Measurements from ENCODE around the gene LCNL1. TPM values are rescaled to one million over a fixed set of nuclear protein-coding genes. Genes with fewer than 3 reads are reported as not detected.

LCNL1 gene
- total RNA-seq, 2 donors from 2014 or later, result not detected

GRCh38 chr9:137021568-137021978 is 38.8 kb downstream of the LCNL1 start:
- ATAC-seq (no peak), DNase-seq (no peak)
- TF ChIP-seq POLR2A (IDR thresholded peaks at IDR 0.05) (no peak), CTCF (IDR thresholded peaks at IDR 0.05) (no peak)
- H3K36me3 ChIP-seq (replicated peaks in 1 of 2; ENCODE audit: insufficient read depth in 1 of 2, low read depth in 2 of 2), result peaks cover 0 to 2% of the 10 kb centered on the region in 2 donors
- intact Hi-C loops (cut with DNase I), result loop anchor here (5.0 kb wide), 1 partner anchor 69 kb away; the partner anchor contains the start of gene LCN12
- no peak overlapping the region for H3K4me3 ChIP-seq
- peaks cover 16% of the 10 kb centered on the region for H3K4me1 ChIP-seq
- H3K9me3 ChIP-seq, result no peaks in the 10 kb centered on the region
- H3K27ac ChIP-seq, result no peak overlapping the region
- no peaks in the 10 kb centered on the region for H3K27me3 ChIP-seq
- 89 to 90% methylated on average over 2 to 5 of the region's 6 CpGs for WGBS, 2 donors

DNA sequence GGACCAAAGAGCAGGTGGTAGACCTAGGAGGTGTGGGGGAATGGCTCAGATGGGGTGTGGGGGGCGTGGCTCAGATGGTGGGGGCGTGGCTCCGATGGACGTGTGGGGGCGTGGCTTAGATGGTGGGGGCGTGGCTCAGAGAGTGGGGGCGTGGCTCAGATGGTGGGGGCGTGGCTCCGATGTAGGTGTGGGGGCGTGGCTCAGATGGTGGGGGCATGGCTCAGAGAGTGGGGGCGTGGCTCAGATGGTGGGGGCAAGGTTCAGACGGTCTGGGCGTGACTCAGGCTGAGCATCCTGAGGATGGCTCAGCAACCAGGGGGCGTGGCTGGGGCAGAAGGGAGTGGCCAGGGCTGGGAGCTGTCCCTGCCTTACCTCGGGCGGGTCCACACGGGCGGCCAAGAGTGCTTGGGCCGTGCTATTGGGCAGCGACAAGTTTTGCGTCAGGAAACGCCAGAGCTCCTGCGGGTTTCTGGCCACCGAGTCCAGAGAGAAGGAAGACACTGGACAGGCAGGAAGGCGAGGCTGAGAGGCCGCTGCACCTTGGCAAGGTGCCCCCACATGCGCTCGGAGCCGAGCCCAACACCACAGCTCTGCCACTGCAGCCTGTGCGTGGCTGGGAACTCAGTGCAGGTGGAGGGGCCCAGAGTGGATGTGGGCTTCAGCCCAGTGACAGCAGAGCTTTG is 39.3 kb downstream of the LCNL1 start:
- WGBS, 2 donors, result 70 to 78% methylated on average over 9 to 22 of the region's 30 CpGs
- H3K27ac ChIP-seq, result no peak overlapping the region
- H3K4me1 ChIP-seq, result peaks cover 21% of the 10 kb centered on the region
- no peaks in the 10 kb centered on the region for H3K9me3 ChIP-seq
- intact Hi-C loops (cut with DNase I), result loop anchor here (5.0 kb wide), 1 partner anchor 70 kb away; the partner anchor contains the start of gene LCN12
- peaks cover 0 to 2% of the 10 kb centered on the region in 2 donors for H3K36me3 ChIP-seq (replicated peaks in 1 of 2; ENCODE audit: insufficient read depth in 1 of 2, low read depth in 2 of 2)
- H3K4me3 ChIP-seq, result no peak overlapping the region
- H3K27me3 ChIP-seq, result no peaks in the 10 kb centered on the region
- no peak for TF ChIP-seq POLR2A (IDR thresholded peaks at IDR 0.05)
- no peak for TF ChIP-seq CTCF (IDR thresholded peaks at IDR 0.05)
- DNase-seq, result peak; percentile 35 to 50 (median 43)
- no peak for ATAC-seq

- Histone ChIP-seq H3K9me3 (no peaks in the 10 kb centered on the region), H3K4me3 (no peak overlapping the region), H3K4me1 (peaks cover 26% of the 10 kb centered on the region), H3K36me3 (replicated peaks in 1 of 2; ENCODE audit: insufficient read depth in 1 of 2, low read depth in 2 of 2) (no peaks in the 10 kb centered on the region), H3K27ac (no peak overlapping the region), H3K27me3 (no peaks in the 10 kb centered on the region)
- intact Hi-C loops (cut with DNase I), result loop anchor here (5.0 kb wide), 1 partner anchor 70 kb away; the partner anchor contains the start of gene LCN12
- DNase-seq, result no peak
- TF ChIP-seq POLR2A (IDR thresholded peaks at IDR 0.05) (no peak), CTCF (IDR thresholded peaks at IDR 0.05) (no peak)
- ATAC-seq, result no peak
- WGBS, 2 donors, result 93 to 97% methylated on average over 16 to 22 of the region's 23 CpGs
Measured at GRCh38 chr9:137022662-137023008, 39.8 kb downstream of the LCNL1 start.

DNA sequence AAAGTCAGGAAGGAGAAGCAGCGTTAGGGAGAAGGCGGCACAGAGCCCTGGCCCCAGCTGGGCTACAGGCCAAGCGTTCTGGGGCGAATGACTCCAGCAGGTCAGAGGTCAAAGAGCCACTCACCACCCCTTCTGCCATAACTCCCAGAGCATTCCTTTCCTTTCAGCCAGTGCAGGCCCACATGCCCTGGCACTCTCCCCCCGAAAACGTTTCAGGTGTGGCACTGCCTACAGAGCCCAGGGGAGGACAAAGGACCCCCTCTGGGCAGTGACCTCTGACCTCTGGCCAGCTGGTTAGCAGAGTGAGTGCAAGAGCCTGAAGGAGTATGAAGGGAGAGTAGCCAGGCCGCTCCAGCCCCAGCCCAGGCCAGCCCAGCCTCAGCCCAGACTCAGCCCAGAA is 40.4 kb downstream of the LCNL1 start:
- no peaks in the 10 kb centered on the region for H3K36me3 ChIP-seq (replicated peaks in 1 of 2; ENCODE audit: insufficient read depth in 1 of 2, low read depth in 2 of 2)
- H3K27me3 ChIP-seq, result no peaks in the 10 kb centered on the region
- ATAC-seq (no peak), DNase-seq (no peak)
- no peak for TF ChIP-seq POLR2A (IDR thresholded peaks at IDR 0.05)
- no peak for TF ChIP-seq CTCF (IDR thresholded peaks at IDR 0.05)
- no peaks in the 10 kb centered on the region for H3K9me3 ChIP-seq
- no peak overlapping the region for H3K4me3 ChIP-seq
- intact Hi-C loops (cut with DNase I), result loop anchor here (5.0 kb wide), 1 partner anchor 71 kb away; the partner anchor contains the start of gene LCN12
- no peak overlapping the region for H3K27ac ChIP-seq
- peaks cover 27% of the 10 kb centered on the region for H3K4me1 ChIP-seq
- WGBS, 2 donors, result 84 to 87% methylated on average over 6 to 7 of the region's 7 CpGs

- ATAC-seq, result no peak
- no peak for TF ChIP-seq POLR2A (IDR thresholded peaks at IDR 0.05)
- no peak for TF ChIP-seq CTCF (IDR thresholded peaks at IDR 0.05)
- Histone ChIP-seq H3K27me3 (no peaks in the 10 kb centered on the region), H3K4me3 (no peak overlapping the region), H3K36me3 (replicated peaks in 1 of 2; ENCODE audit: insufficient read depth in 1 of 2, low read depth in 2 of 2) (no peaks in the 10 kb centered on the region), H3K9me3 (no peaks in the 10 kb centered on the region), H3K4me1 (peaks cover 30% of the 10 kb centered on the region), H3K27ac (no peak overlapping the region)
- intact Hi-C loops (cut with DNase I), result loop anchor here (5.0 kb wide), 1 partner anchor 71 kb away; the partner anchor contains the start of gene LCN12
- DNase-seq, result no peak
- WGBS, 2 donors, result 83 to 93% methylated on average over 8 to 12 of the region's 15 CpGs
Measured at GRCh38 chr9:137023583-137023991, 40.8 kb downstream of the LCNL1 start.
